Fibroblast of skin of right quadriceps (primary cell): ENCODE measurements around the gene TP53.

ENCODE experiments used
- DNase-seq: peaks from one replicate; pipeline ENCODE4 v3.0.0-alpha.2; 2013

Gene TP53

DNA sequence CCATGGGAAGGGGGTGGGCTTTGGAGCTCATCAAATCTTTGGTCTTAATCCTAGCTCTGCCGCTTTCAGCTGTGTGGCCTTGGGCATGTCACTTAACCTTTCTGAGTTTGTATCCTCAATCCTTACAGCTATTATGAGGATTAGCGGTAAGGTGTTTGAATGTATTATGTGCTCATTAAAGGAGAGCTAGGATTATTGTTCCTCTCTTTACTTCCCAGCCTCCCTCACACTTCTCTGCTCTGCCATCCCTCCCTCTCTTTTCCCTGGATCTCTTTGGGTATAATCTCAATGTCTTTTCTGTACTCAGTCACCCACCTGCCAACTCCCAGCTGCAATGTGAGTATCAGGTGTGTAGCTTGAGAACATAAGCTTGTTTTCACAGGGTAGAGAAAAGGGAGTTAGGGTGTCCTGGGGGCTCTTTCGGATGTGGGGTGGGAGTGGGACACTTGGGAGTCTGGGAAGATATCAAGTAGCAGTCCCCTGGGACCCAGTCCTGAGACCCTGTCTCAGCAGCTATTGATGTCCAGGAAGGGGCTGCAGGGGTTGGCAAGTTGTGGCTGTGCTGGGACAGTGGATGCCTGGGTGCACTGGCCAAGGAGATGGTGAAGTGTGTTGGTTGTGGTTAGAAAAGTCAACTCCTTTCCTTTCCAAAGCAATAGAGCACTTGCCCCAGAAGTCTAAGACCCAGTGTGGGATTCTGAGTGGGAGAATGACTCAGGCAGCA lies 19.5 kb upstream of the TP53 start:
- no peak for DNase-seq

DNA sequence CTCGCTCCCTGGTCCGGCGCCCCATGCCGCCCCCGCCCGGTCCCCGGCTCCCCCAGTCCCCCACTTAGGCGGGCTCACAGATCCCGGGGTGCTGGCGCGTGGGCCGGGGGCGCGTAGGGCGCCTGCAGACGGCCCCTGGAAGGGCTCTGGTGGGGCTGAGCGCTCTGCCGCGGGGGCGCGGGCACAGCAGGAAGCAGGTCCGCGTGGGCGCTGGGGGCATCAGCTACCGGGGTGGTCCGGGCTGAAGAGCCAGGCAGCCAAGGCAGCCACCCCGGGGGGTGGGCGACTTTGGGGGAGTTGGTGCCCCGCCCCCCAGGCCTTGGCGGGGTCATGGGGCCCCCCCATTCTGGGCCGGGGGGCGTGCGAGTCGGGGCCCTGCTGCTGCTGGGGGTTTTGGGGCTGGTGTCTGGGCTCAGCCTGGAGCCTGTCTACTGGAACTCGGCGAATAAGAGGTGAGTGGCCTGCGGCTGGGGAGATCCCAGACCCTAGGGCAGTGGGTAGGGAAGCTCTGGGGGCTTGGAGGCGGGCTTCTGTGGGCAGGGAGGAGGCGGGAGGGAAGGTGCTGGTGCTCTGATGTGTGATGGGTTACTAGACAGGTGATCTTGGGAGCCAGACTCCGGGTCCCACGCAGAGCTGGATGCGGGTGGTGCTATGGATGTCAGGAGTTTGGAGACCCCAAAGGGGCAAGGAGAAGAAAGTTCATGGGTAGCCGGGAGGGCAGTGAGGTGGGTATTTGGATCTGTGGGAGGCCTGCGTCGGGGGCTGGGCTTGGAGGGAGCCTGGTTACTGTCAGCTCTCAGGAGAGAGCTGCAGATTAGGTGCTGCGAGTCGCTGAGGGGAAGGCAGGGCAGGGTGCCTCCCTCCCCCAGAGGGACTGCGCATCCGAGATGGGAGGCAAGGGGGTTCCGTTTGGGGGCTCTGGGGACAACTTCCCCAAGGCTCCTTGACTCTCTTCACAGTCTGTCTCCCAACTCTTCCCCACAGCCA lies 18.3 kb upstream of the TP53 start:
- DNase-seq: no peak

DNA sequence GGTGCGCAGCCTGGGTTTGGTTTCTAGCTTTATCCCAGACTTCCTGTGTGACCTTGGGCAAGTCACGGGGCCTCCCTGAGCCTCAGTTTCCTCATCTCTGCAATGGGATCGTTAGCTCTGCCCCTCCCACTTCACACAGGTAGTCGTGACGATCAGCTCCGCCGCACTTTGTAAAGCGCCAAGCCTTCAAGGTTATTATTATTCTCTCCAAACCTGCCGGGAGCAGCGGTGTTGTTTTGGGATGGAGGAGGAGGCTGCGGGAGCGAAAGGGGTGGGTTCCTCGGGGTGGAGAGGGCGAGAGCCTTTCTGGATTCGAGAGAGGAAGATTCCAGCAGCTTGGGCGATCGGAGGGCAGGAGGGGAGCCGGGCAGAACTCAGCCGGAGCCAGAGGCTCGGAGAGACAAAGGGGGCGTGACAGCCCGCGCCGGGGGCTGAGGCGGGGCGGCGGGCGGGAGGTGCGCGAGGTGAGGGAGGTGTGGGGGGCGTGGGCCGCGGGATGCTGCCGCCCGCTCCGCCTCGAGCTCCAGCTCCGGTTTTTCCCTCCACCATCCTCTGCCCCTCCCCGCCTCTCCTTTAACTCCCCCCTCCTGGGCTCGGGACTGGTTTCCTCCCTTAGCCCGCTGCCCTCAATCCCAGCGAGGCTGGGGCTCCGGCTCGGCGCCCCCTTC lies 17.4 kb upstream of the TP53 start, which contains the start of gene EFNB3:
EFNB3 (plus strand) TSS at position 602 of the 668 bp plus-strand sequence. CDS start 397 bp downstream, outside the sequence.
- DNase-seq: peak; percentile 63

DNA sequence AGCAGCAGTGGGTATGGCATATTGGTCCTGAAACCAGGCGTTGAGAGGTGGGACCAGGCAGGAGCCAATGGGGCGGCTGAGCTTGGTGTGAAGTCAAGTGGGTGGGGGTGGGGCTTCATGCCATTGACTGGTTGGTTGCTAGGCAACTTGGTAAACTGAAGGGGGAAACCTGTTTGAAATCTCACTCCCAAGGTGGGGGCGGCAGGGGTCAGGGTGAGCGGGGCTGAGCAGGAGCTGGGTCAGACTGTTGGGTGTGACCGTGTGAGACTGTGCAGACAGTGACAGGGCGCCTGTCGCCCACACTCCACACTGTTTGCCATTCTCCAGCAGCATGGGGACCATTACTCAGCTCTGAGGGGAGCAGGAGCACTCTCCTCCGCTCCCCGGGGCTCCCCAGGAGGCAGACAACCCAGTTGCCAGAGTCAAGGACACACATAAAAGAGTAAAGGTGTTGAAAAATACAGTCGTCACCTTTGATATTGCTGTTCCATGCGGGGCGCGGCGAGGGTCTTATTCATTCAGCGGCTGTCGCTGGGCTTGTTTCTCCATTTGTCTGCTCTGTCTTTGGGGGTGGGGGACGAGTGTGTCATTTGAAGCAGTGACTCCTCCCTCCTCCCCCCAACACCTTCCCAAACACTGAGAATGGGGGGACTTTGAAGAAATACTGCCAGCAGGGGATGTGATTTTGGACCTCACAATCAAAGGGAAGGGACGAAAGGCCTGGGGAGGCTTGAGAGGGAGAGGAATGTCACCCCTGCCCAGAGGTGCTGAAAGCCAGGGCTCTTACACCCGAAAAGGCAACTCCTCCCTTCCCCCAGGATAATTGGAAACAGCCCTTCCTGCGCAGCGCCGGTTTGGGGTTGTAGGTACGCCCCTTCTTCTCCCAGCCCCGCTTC lies 16.5 kb upstream of the TP53 start:
- peak; percentile 68 for DNase-seq

DNA sequence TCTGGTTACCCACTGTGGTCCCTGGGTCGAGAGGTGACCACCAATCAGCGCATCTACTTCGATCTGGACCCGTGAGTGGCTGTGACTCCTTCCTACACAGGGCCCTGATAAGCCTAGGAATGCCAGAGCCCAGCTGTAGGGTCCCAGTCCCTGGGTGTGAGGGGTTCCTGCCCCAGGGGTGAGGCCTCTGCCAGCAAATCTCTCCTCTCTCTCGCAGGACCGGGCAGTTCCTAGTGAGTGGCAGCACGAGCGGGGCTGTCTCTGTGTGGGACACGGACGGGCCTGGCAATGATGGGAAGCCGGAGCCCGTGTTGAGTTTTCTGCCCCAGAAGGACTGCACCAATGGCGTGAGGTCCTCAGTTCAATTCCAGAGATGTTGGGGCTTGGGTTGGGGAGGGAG lies 15.5 kb upstream of the TP53 start:
- no peak for DNase-seq

DNA sequence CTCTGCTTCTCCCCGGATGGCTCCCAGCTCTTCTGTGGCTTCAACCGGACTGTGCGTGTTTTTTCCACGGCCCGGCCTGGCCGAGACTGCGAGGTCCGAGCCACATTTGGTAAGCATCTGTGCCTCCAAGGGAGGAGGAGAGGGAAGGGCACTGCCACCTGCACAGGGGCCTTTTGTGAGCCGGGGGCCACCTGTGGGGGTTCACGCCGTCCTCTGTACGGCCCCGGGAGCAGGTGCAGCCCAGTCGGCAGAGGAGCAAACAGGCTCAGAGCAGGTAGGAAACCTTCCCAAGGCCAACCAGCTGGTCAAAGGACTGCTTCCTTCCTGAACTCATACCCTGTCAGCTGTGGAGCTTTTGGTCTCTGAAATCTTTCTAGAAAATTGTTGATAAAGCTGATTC lies 14.4 kb upstream of the TP53 start:
- no peak for DNase-seq

DNA sequence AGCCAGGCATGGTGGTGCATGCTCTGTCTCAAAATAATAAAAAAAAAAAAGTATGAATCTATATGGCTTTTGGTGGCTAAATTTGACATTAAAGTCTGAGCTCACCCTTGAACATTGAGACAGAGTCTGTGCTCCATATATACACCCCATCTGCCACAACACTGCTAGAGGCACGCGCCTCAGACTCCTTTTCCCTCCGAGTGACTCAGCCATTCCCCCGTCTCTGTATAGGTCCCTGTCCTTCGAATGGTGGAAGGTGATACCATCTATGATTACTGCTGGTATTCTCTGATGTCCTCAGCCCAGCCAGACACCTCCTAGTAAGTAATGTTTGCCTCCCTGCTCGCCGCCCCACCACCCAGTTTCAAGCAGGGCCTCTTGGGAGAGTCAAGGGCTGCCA lies 13.2 kb upstream of the TP53 start:
- DNase-seq: no peak

DNA sequence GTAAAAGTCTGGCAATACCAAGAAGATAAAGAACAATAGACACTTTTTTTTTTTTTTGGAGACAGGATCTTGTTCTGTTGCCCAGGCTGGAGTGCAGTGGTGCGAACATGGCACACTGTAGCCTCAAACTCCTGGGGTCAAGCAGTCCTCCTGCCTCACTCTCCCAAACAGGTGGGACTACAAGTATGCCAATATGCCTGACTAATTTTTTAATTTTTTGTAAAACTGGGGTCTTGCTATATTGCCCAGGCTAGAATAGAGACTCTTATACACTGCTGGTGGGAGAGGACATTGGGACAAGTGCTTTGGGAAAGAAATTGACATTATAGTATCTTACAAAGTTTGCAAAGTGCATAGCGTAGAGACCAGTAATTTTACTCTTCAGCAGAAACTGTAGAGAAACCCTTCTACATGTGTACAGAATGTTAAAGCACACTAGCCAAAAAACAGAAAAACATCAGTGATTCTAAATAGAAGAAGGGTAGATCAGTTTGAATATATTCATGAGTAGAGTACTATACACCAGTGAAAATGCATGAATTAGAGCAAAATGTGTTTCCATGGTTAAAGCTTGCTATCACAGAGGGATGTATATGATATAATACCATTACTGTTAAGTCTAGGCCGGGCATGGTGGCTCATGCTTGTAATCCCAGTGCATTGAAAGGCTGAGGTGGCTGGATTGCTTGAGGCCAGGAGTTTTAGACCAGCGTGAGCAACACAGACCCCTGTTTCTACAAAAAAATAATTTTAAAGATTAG lies 10.7 kb upstream of the TP53 start:
- no peak for DNase-seq

DNA sequence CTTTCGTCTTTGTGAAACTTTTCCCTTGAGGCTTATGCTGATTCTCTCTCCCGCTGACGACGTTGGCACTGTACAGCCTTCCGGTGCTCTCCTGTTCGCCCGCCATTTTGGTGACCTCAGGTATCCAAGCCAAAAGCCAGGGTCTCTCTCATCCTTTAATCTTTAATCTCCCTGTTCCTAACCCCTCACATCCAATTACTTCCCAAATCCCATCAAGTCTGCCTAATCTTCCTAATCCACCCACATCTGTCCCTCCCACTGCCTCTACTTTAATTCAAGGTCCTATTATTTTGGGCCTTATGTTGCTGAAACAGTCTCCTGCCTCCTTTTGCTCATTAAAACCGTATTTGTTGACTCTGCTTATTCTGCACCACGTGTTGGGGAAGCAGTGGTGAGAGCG lies 8.3 kb upstream of the TP53 start:
- DNase-seq: no peak

DNA sequence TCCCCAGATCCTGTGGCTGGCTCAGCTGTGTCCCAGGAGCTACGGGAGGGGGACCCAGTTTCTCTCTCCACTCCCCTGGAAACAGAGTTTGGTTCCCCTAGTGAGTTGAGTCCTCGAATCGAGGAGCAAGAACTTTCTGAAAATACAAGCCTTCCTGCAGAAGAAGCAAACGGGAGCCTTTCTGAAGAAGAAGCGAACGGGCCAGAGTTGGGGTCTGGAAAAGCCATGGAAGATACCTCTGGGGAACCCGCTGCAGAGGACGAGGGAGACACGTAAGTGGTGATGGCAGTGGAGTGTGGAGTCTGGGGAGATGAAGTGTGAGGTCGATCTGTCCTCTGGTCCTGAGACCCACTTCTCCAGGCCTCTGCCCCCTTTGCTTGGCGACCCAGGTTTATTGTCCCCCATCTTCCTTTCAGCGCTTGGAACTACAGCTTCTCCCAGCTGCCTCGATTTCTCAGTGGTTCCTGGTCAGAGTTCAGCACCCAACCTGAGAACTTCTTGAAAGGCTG lies 1.6 kb upstream of the TP53 start:
- DNase-seq: no peak

DNA sequence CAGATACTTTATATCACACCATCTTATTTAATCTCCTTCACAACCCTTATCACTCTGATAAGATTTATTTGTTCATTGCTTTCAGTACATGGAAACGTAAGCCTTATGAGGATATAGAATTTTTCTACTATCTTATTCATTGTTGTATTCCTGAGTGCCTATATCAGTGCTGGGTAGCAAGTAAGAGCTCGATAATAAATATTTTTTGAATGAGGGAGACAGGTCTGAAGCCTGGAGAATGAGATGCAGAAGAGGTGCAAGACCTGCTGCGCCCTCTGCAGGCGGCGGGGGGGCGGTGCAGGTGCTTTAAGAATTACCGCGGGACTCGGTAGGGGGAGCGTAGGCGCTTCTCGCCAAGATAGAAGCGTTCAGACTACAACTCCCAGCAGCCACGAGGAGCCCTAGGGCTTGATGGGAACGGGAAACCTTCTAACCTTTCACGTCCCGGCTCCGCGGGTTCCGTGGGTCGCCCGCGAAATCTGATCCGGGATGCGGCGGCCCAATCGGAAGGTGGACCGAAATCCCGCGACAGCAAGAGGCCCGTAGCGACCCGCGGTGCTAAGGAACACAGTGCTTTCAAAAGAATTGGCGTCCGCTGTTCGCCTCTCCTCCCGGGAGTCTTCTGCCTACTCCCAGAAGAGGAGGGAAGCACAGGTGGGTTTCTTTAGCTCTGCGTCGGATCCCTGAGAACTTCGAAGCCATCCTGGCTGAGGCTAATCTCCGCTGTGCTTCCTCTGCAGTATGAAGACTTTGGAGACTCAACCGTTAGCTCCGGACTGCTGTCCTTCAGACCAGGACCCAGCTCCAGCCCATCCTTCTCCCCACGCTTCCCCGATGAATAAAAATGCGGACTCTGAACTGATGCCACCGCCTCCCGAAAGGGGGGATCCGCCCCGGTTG lies 868 bp upstream of the TP53 start, which contains the start of gene WRAP53:
WRAP53 (plus strand) TSS at position 570 of the 900 bp plus-strand sequence; CDS start at position 742, 172 bp downstream.
- DNase-seq: peak; percentile 99

DNA sequence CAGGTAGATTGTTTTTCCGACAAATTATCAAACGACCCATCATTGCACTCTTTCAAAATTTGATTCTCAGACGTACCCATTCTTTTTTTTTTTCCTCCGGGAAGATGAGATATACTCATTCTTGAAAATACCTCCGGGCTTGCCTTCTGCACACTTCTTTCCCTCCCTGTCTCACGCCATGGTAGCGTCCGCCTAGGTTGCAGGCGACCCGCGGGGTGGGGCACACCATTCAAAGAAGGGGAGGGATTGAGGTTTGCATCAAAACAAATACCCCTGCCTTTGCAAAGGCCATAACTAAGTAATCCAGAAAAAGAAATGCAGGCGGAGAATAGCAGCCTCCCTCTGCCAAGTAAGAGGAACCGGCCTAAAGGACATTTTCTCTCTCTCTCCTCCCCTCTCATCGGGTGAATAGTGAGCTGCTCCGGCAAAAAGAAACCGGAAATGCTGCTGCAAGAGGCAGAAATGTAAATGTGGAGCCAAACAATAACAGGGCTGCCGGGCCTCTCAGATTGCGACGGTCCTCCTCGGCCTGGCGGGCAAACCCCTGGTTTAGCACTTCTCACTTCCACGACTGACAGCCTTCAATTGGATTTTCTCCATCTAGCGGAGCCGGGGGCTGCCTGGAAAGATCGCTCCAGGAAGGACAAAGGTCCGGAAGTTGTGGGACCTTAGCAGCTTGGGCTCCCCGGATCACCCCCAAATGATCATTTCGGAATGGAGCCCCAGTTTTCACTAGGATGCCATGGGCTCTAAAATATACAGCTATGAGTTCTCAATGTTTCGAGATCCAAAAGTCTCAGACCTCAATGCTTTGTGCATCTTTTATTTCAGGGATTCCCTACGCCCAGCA lies 843 bp downstream of the TP53 start:
- DNase-seq: peak; percentile 90

DNA sequence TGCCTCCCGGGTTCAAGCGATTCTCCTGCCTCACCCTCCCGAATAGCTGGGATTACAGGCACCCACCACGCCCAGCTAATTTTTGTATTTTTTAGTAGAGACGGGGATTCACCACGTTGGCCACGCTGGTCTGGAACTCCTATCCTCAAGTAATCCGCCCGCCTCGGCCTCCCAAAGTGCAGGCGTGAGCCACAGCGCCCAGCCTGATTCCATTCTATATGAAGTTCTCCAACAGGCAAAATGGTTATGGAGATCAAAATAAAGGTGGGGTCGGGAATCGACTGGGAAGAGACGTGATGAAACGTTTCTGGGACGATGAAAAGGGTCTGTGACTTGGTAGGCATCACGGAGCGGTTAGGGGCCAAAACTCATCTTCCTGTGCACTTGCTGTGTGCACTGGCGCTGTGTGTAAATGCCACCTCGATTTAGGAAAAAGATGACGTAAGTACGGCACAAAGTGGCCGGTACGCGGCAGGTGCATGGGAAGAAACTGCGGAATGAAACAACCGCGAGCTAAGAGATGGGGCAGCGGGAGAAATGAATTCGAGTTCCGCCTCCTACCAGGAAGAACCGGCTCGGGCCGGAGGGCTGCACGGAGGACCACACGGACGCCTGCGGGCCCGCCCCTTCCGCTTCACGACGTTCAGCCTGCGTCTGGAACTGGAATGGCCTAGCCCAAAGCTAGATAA lies 1.6 kb downstream of the TP53 start:
- peak; percentile 94 for DNase-seq

DNA sequence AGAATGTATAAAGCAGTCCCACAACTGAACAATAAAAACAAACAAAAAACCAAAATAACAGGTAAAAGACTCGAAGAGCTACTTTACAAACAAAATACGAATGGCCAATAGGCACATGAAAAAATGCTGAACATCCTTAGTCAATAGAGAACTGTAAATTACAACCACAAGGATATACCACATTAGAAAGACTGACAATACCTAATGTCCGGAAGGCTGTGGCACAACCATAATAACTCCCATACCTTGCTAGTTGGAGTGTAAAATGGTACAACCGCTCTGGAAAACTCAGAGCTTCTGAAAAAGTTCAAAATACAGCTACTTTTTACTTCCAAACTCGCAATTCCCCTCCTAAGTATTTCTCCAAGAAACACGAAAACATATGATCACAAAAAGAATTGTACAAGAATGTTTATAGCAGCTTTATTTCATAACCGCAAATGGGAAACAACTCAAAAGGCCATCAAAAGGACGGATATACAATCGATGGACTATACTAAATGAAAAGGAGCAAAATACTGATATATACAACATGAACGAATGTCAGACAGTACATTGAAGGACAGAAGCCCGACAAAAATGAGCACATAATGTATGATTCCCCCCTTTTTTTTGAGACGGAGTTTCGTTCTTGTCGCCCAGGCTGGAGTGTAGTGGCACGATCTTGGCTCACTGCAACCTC lies 2.3 kb downstream of the TP53 start:
- DNase-seq: no peak

DNA sequence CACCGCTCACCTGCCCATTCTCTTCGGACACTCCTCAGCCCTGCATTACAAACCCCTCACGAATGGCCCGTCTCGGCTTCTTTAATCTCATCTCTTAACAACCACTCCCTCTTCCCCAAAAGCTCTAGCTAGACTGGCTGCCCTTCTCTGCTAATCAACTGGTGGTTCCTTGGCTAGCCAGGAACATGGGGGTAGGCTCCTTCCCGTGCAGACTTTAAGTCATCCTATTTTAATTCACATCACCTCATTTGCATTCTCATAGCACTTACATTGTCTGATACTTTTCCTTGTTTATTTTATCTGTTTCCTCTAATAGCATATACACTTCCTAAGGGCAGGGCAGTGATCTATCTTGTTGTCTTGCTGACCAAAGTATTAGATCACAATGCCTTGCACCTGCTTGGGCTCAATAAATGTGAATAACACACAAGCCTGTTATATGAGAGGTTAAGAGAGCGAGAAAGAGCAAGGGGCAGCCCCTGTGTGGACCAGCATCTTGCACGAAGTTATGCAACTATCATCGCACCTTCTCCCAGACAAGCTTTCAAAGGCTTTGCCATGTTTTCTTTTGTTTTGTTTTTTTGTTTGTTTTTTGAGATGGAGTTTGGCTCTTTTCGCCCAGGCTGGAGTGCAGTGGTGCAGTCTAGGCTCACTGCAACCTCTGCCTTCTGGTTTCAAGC lies 9.8 kb downstream of the TP53 start:
- DNase-seq: no peak

DNA sequence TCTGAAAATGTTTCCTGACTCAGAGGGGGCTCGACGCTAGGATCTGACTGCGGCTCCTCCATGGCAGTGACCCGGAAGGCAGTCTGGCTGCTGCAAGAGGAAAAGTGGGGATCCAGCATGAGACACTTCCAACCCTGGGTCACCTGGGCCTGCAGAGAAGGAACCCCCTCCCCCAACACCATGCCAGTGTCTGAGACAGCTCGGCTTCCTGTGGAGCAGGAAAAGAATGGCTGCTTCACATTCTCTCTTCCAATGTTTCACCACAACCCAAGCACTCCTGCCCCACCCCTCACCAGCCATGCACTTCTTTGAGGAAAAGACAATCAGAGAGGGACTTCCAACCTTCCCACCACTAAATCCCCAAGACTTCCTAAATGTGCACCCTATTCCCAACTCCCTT lies 10.8 kb downstream of the TP53 start:
- no peak for DNase-seq

DNA sequence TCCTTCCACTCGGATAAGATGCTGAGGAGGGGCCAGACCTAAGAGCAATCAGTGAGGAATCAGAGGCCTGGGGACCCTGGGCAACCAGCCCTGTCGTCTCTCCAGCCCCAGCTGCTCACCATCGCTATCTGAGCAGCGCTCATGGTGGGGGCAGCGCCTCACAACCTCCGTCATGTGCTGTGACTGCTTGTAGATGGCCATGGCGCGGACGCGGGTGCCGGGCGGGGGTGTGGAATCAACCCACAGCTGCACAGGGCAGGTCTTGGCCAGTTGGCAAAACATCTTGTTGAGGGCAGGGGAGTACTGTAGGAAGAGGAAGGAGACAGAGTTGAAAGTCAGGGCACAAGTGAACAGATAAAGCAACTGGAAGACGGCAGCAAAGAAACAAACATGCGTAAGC lies 12.4 kb downstream of the TP53 start:
- no peak for DNase-seq
